ENCODE results near the gene VEGFC.

- TF ChIP-seq CTCF (IDR thresholded peaks at IDR 0.05) (no peak), POLR2A (IDR thresholded peaks at IDR 0.05) (no peak)
These were observed 102.0 kb downstream of the VEGFC start for GRCh38 chr4:176690716-176691115.
